Fibroblast of gingiva (primary cell): ENCODE data around the gene ELN.
"Not testable (repeated sequence)": the region's sequence is repeated elsewhere in the genome, so short reads cannot be mapped to it uniquely, and the experiment has no call there.

Experiments used
- DNase-seq: peaks from one replicate; pipeline ENCODE4 v3.0.0-alpha.2; 2011; ENCODE audit warnings: low read depth

The ELN gene

DNA sequence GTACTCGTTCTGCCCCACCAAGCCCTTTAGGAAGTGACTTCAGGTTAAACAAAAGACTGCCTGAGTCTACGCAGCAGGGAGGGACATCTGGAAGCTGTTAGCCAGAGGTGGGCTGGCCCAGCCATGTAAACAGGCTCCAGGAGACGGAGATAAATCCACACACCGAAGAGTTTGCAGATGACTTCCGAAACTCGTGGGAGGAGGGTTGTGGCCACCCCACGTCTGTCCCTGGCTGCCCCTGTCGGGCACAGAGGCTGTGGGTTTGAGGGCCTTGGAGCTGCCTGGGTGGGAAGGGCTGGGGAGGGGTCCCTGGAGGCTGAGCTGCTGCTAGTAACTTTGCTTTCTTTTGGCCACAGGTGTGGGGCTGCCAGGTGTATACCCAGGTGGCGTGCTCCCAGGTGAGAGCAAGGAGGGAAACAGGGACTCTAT is 15.6 kb downstream of the ELN start:
- DNase-seq: peak; percentile 35

DNA sequence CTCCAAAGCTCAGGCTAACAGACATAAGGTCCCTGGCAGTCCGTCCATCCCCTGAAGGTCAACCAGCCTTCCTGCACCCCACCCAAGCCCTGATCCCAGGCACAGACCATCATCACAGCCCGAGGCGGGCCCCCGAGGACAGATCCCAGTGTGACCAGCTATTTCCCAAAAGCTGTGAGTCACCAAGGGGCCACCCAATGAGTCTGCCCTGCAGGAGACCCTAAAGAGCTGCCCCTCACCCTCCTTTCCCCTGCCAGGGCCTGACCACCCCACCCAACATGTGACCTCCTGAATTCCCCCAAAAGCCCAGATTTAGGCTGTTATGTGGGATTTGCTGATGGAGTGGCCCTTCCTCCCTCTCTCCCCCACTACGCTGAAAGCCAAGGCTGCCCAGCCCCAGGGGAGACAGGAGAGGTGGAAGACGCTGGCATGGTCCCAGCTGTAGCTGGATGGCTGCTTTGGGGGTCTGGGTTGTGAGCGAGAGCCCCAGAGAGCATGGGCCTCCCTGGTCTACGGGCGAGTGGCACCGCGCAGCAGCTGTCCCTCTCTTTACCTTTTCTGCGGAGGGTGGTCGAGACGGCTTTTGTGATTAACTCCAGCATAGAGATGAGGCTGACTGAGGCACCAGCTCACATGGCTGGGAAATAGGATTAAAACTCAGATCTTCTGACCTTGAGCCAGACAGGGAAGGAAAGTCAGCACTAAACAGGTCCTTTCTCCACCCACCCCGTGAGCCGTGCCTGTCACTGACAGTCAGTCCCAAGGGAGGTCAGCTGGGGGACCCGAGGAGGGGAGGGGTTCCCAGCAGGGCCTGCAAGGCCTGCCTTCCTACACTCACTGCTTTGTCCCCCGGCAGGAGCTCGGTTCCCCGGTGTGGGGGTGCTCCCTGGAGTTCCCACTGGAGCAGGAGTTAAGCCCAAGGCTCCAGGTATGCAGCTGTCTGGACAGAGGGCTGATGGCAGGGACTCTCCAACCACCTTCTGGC is 16.7 kb downstream of the ELN start:
- no peak for DNase-seq

DNA sequence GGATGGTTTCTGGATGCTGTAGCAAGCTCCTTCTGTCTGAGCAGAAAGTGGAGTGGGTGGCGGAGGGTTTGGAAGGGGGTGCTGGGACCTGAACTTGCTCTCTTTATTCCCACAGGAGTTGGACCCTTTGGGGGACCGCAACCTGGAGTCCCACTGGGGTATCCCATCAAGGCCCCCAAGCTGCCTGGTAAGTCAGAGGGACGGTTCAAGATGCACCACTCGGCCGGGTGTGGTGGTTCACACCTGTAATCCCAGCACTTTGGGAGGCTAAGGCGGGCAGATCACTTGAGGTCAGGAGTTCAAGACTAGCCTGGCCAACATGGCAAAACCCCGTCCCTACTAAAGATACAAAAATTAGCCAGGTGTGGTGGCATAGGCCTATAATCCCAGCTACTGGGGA is 18.6 kb downstream of the ELN start:
- DNase-seq: not testable (repeated sequence)

DNA sequence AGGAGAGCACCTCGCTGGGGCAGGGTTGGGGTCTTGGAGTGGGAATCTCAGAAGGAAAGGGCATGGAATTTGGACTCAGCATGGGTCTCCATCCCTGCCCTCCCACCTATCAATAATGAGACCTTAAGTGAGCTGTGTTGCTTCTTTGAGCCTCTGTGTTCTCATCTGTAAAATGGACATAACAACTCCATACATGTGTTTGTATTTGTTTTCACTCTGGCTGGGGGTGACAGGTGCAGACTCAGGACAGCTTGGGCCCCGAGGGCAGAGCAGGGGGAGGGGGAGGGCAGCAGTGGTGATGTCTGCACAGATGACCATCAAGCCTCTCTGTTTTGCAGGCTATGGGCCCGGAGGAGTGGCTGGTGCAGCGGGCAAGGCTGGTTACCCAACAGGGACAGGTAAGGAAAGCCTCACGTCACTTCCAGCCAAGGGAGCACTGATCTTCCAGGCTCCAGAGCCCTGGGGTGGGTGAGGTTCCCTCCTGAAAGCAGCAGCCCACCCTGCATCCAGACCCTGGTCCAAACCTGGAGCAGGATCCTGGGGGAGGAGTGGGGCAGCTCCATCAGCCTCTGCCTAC is 19.9 kb downstream of the ELN start:
- no peak for DNase-seq

DNA sequence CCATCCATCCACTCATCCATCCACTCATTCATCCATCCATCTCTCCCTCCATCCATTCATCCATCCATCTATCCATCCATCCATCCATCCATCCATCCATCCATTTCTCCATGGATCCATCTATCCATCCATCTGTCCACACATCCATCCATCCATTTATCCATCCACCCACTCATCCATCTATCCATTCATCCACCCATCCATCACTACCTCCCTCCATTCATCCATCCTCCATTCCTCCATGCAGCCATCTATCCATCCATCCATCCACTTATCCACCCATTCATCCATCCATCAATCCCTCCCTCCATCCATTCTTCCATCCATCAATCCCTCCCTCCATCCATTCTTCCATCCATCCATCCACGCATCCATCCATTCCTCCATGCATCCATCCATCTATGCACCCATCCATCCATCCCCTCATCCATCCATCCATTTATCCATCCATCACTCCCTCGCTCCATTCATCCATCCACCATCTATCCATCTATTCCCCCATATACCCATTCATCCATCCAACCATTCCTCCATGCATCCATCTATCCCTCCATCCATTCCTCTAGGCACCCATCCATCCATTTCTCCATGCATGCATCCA is 21.1 kb downstream of the ELN start:
- no peak for DNase-seq

DNA sequence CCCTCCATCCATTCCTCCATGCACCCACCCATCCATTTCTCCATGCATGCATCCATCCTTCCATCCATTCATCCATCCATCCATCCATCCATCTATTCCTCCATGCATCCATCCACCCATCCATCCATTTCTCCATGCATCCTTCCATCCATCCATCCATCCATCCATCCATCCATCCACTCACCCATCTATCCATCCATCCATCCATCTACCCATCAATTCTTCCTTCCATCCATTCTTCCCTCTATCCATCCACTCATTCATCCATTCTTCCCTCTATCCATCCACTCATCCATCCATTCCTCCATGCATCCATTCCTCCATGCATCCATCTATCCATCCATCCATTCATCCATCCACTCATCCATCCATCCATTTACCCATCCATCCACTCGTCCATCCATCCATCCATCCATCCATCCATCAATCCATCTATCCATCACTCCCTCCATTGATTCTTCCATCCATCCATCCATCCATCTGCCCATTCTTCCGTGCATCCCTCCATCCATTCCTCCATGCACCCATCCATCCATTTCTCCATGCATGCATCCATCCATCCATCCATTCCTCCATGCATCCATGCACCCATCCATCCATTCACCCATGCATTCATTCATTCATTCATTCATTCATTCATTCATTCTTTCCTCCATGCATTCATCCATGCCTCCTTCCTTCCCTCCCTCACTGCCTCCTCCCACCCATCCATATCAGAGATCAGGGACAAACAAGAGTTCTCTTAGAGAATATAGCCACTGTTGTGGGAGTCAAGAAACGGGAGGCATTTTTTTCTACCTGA is 22.2 kb downstream of the ELN start:
- no peak for DNase-seq

DNA sequence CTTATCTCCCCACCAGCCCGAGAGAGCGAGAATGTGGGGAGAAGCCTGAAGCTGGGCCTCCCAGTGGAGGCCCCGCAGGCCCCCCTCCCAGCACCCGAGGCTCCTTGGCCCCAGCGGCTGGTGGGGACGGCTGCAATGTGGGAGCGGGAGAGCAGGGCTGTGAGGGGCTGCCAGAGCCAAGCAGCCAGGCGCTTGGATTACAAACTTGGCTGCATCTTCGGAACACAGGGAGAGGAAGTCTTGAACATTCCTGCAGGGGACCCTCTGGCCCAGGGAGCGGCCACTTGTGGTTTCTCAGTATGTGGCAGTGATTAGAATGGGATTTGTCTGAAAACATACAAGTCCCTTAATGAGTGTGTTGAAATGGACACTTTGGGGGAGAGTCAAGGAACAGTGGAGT is 23.2 kb downstream of the ELN start:
- DNase-seq: no peak

DNA sequence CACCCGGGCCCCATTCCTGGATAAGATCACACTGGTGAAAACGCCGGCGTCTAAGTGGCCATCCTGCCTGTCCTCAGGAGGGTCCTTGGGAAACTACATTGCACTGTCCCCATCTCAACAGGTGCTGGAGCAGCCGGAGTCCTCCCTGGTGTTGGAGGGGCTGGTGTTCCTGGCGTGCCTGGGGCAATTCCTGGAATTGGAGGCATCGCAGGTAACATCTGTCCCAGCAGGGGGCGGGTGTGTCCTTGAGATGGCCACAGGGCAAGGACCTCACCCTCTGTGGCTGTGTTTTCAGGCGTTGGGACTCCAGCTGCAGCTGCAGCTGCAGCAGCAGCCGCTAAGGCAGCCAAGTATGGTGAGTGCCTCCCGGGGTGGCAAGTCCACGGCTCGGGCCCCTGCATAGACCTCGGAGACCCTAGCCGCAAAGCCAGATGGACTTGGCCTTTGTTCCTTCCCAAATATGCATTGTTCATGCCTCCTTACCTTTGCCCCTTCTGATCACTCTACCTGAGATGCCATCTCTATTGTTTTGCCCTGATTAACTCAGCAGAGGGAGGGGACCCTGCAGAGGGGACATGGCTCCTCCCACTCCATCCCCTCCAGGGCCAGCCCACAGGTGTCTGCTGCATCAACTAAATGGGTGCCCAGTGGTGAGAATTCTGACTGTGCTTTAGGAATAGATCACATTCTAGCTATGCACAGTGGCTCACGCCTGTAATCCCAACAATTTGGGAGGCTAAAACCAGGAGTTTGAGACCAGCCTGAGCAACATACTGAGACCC is 23.8 kb downstream of the ELN start:
- DNase-seq: no peak

DNA sequence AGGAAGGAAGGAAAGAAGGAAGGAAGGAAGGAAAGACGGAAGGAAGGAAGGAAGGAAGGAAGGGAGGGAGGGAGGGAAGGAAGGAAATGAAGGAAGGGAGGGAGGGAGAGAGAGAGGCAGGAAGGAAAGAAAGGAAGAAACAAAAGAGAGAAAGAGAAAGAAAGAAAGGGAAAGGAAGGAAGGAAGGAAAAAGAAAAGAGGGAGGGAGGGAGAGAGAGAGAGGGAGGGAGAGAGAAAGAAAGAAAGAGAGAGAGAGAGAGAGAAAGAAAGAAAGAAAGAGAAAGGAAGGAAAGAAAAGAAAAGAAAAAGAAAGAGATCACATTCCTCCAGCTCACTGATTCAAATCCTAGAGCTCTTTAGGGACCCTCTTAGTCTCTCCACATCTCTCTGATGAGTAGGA is 24.7 kb downstream of the ELN start:
- DNase-seq: no peak

DNA sequence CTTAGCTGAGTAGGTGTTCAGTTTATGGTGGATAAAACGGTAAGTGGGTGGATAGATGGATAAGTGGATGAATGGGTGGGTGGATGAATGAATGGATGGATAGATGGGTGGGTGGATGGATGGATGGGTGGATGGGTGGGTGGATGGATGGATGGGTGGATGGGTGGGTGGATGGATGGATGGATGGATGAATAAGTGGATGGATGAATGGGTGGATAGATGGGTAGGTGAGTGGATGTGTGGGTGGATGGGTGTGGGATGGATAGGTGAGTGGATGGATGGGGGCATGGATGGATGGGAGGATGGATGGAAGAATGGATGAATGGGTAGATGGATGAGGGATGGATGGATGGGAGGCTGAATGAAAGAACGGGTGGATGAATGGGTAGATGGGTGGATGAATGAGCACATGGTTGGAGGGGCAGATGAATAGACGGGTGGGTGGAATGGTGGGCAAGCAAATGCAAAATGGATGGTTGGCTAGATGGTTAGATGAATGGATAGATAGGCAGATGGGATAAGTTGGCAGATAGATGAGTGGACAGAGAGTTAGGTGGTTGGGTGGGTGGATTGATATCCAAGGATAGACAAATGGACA is 25.7 kb downstream of the ELN start:
- DNase-seq: no peak

DNA sequence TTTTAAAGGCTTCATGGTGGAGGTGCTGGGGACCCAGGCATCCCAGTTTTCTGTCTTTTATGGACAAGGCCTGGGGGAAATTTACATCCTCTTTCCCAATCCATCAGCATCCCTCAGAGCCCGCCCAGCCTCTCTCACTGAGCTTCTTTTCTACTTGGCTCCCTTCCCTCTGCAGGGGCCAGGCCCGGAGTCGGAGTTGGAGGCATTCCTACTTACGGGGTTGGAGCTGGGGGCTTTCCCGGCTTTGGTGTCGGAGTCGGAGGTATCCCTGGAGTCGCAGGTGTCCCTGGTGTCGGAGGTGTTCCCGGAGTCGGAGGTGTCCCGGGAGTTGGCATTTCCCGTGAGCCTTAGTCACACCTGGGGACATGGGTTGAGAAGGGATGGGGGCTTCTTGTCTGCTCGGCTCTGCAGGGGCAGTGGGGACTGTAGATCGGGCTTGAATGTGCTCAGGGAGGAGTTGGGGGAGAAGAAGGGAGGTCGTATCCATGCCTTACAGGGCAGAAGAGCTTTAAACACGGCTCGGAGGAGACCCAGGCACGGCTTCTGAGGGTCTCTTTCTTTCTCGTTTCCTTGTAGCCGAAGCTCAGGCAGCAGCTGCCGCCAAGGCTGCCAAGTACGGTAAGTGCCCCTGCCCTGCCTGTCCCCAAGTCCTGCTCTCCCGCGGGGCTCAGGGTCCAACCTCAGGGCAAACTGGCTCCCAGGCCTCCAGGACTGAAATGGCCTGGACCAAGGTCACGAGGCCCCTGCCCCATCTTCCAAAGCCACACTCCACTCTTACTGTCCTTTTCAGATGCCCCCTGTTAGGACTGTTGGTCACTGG is 28.3 kb downstream of the ELN start:
- DNase-seq: no peak

DNA sequence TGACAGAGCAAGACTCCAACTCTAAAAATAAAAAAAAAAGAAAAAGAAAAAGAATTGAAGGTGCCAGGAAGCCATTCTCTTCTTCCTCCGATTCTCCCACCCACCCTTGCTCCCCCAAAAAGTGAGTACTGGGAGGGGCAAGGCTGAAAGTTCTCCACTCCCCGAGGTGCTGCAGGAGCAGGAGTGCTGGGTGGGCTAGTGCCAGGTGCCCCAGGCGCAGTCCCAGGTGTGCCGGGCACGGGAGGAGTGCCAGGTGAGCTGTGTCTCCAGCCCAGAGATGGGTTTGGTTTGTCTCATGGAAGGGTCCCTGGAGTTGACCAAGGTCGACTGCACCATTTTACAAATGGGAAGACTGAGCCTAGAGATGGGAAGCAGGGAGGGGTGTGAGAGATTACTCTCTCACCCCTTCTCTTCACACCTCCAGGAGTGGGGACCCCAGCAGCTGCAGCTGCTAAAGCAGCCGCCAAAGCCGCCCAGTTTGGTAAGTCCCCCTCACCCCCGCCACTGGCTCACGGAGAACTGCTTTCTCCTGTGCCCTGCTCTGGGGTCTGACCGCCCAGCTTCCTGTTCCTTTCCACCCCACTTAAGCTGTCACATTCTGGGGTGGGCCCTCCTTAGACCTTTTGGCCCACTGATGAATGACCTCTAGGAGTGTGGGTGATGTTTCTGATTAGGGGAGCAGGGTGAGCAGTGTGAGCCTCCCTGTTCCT is 29.4 kb downstream of the ELN start:
- DNase-seq: no peak

DNA sequence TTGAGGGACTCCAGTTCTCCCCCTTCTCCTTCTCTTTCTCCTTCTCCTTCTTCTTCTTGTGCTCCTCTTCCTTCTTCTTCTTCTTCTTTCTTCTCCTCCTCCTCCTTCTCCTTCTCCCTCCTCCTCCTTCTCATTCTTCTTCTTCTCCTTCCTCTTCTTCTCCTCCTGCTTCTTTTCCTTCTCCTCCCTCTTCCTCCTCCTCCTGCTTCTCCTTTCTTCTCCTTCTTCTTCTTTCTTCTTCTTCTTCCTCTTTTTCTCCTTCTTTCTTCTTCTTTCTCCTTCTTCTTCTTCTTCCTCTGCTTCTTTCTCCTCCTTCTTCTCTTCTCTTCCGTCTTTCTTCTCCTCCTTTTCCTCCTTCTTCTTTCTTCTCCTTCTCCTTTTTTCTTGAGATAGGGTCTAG is 30.0 kb downstream of the ELN start:
- DNase-seq: no peak

DNA sequence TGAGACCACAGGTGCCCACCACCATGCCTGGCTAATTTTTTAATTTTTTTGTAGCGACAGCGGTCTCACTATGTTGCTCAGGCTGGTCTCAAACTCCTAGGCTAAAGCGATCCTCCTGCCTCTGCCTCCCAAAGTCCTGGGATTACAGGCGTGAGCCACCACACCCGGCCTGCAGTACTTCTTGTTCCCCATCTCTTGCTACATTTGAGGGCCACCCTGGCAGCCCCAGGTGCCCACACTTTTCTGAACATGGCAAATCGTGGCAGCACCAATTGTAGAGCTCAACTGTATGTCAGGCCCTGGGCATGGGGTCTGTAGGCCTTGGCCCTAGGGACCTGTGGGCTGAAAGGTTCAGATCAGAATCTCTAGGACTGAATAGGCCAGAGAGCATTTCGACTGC is 30.5 kb downstream of the ELN start:
- no peak for DNase-seq

DNA sequence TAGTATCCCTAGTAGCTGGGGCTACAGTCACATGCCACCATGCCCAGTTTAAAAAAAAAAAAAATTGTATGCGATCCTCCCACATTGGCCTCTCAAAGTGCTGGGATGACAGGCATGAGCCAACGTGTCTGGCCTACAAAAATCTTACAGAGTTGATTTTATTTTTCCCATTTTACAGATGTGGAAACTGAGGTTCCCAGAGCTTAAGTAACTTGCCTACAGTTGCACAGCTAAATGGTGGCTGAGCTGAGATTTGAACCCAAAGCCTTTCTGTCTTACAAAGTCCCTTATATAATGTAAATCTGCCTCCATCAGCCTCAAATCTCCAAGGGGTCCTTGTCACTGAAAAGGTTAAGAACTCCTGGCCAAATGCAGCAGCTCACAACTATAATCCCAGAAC is 31.1 kb downstream of the ELN start:
- DNase-seq: no peak

DNA sequence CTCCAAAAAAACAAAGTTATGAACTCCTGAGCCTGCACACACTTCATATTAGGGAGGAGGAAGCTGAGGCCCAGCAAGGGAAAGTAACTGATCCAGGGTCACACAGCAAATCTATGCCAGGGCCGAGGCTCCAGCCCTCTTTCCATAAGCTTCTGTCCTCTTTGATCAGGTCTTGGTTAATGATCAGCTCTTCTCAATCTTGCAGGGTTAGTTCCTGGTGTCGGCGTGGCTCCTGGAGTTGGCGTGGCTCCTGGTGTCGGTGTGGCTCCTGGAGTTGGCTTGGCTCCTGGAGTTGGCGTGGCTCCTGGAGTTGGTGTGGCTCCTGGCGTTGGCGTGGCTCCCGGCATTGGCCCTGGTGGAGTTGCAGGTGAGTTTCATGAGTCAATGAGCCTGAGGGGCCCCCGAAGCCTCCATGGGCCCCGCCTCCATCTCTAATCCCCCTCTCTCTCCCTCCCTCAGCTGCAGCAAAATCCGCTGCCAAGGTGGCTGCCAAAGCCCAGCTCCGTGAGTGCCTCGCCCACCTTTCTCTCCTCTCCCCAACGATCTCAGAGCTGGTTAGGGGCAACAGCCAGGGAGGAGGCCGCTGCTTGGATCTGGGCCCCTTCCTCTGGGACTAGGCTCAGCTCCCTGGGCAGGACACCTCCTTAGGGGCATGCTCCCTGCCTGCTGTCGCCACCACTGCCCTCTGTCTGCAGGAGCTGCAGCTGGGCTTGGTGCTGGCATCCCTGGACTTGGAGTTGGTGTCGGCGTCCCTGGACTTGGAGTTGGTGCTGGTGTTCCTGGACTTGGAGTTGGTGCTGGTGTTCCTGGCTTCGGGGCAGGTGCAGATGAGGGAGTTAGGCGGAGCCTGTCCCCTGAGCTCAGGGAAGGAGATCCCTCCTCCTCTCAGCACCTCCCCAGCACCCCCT is 32.0 kb downstream of the ELN start:
- DNase-seq: no peak

DNA sequence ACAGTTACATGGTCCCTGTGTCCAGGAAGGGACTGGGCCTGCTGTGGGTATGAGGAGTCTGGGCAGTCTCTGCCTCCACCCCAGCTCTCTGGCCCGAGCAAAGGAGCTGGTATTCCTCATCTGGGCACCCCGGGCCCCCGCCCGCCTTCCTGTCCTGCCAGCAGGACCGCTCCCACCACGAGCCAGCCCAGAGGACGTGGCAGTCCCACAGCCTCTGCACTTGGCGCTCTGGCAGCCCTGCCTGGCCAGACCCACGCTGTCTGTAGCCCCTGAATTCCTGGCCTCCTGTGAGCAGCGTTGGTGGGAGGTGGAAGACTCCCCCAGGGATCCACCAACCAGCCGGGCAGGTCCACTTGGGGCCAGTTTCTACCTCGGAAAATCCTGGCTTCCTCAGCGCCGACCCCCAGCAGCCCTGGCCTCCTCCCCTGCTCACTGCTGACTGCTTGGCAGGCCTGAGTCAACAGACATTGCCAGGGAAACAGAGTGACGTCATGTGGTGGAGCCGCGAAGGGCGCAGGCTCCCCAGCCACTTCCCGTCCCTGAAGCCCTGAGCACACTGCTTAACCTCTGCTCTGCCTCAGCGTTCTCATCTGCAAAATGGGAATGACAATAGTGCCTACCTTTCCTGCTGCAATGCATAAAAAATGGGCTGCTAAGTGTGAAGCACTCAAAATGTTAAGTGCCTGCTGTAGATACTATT is 34.0 kb downstream of the ELN start:
- peak; percentile 97 for DNase-seq

DNA sequence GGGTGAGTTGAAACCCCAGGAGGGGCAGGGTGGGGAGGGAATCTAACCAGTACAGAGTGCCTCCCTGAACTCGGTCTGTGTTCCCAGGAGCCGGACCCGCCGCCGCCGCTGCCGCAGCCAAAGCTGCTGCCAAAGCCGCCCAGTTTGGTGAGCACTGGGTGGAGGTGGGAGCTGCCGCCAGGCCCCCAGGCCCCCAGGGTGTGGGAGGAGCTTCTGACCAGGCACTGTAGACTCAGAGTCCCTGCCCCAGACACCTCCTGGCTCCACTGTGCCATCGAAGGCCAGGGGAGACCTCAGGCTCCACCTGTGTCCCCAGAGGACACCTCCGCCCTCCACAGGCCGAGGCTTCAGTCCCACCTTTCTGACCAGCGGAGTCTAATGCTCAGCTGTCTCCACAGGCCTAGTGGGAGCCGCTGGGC is 35.3 kb downstream of the ELN start:
- no peak for DNase-seq
